Gastroesophageal sphincter (tissue), 3 donors: ENCODE results near the gene TCF12.

Source experiments
- CTCF ChIP-seq, 4 experiments: fragments of 200-600 bp in 2 of 4; fragments of 450-650 bp in 2 of 4; sonication (generic) in 1 of 4; IDR thresholded peaks; one replicate each; pipeline ENCODE4 v1.5.1; 2017 to 2019; ENCODE audit warnings: antibody characterized with exemption in 4 of 4, mild to moderate bottlenecking in 2 of 4, moderate library complexity in 2 of 4
- EP300 ChIP-seq: sonication (generic); formaldehyde crosslinking; IDR thresholded peaks from one replicate; pipeline ENCODE4 v1.6.1; 2017; ENCODE audit warnings: antibody characterized with exemption, mild to moderate bottlenecking
- POLR2A ChIP-seq, 2 donors: fragments of 450-650 bp; IDR thresholded peaks; one replicate each; pipeline ENCODE4 v1.6.1; 2017; ENCODE audit warnings: antibody characterized with exemption in 2 of 2, mild to moderate bottlenecking in 2 of 2, moderate library complexity in 1 of 2
- POLR2AphosphoS5 ChIP-seq: sonication (generic); formaldehyde crosslinking; IDR thresholded peaks from one replicate; pipeline ENCODE4 v1.6.1; 2017; ENCODE audit warnings: antibody characterized with exemption

GRCh38 chr15:57064033-57064432 is 145.6 kb downstream of the TCF12 start:
- no peak for TF ChIP-seq CTCF (IDR thresholded peaks at IDR 0.05)
- TF ChIP-seq POLR2AphosphoS5: no peak
- TF ChIP-seq EP300: no peak
- TF ChIP-seq POLR2A (IDR thresholded peaks at IDR 0.05): no peak
